ENCODE results near the gene KCNH8.

KCNH8 gene

GRCh38 chr3:19171794-19172193, 23.5 kb downstream of the KCNH8 start:
- no peak for TF ChIP-seq CTCF (IDR thresholded peaks at IDR 0.05; ENCODE audit: control insufficient read depth, extremely low read depth, insufficient read depth)
- H3K4me3 ChIP-seq (ENCODE audit: low read depth, low read length), result no peak overlapping the region
- DNase-seq (ENCODE audit: low read depth), result no peak

GRCh38 chr3:19173945-19174344, 25.6 kb downstream of the KCNH8 start:
- no peak overlapping the region for H3K4me3 ChIP-seq (ENCODE audit: low read depth, low read length)
- no peak for DNase-seq (ENCODE audit: low read depth)
- no peak for TF ChIP-seq CTCF (IDR thresholded peaks at IDR 0.05; ENCODE audit: control insufficient read depth, extremely low read depth, insufficient read depth)

- H3K4me3 ChIP-seq (ENCODE audit: low read depth, low read length), result no peak overlapping the region
- no peak for DNase-seq (ENCODE audit: low read depth)
- TF ChIP-seq CTCF (IDR thresholded peaks at IDR 0.05; ENCODE audit: control insufficient read depth, extremely low read depth, insufficient read depth), result no peak
Measured at GRCh38 chr3:19183584-19183983, 35.3 kb downstream of the KCNH8 start.

GRCh38 chr3:19190126-19190525, 41.8 kb downstream of the KCNH8 start:
- DNase-seq (ENCODE audit: low read depth), result no peak
- TF ChIP-seq CTCF (IDR thresholded peaks at IDR 0.05; ENCODE audit: control insufficient read depth, extremely low read depth, insufficient read depth), result no peak
- H3K4me3 ChIP-seq (ENCODE audit: low read depth, low read length), result no peak overlapping the region

GRCh38 chr3:19190602-19191001, 42.3 kb downstream of the KCNH8 start:
- TF ChIP-seq CTCF (IDR thresholded peaks at IDR 0.05; ENCODE audit: control insufficient read depth, extremely low read depth, insufficient read depth), result no peak
- H3K4me3 ChIP-seq (ENCODE audit: low read depth, low read length), result no peak overlapping the region
- no peak for DNase-seq (ENCODE audit: low read depth)

GRCh38 chr3:19199131-19199530, 50.8 kb downstream of the KCNH8 start:
- no peak for DNase-seq (ENCODE audit: low read depth)

More at GRCh38 chr3:19199131-19199530, 50.8 kb downstream of the KCNH8 start:
- no peak overlapping the region for H3K4me3 ChIP-seq (ENCODE audit: low read depth, low read length)
- no peak for TF ChIP-seq CTCF (IDR thresholded peaks at IDR 0.05; ENCODE audit: control insufficient read depth, extremely low read depth, insufficient read depth)

Measured in LNCaP clone FGC (cell line).